ENCODE data around the gene CEP295NL.

GRCh38 chr17:78905541-78905940 is 2.5 kb upstream of the CEP295NL start:
- TF ChIP-seq POLR2A (IDR thresholded peaks at IDR 0.05) (no peak), CTCF (IDR thresholded peaks at IDR 0.05) (no peak)

Measured in uterus (tissue), 2 donors.